NT2/D1 (cell line): ENCODE measurements around the gene TRIP6.

Experiments used
- DNase-seq: peaks from one replicate; pipeline ENCODE4 v3.0.0-alpha.2; 2011; ENCODE audit warnings: low read depth, low spot score
- H3K27me3 ChIP-seq: 2 replicates; pipeline ENCODE4 v1.6.0; 2011; ENCODE audit warnings: mild to moderate bottlenecking; ENCODE audit not compliant: insufficient read length, insufficient read depth
- H3K36me3 ChIP-seq: 2 replicates; pipeline ENCODE4 v1.6.1; 2011; ENCODE audit warnings: mild to moderate bottlenecking, low read length, mixed read lengths; ENCODE audit not compliant: insufficient read depth, insufficient read length
- H3K4me1 ChIP-seq: 2 replicates; pipeline ENCODE4 v1.5.1; 2011; ENCODE audit not compliant: insufficient read depth, insufficient read length
- H3K4me3 ChIP-seq: 2 replicates; pipeline ENCODE4 v1.5.1; 2011; ENCODE audit warnings: low read depth; ENCODE audit not compliant: insufficient read length
- H3K9ac ChIP-seq: 2 replicates; pipeline ENCODE4 v1.6.0; 2011; ENCODE audit warnings: low read depth; ENCODE audit not compliant: insufficient read length
- H3K9me3 ChIP-seq: 2 replicates; pipeline ENCODE4 v1.5.1; 2011; ENCODE audit warnings: mild to moderate bottlenecking, low read length; ENCODE audit not compliant: insufficient read depth
- SUZ12 ChIP-seq: IDR thresholded peaks from 2 replicates; pipeline ENCODE4 v1.6.1; 2011; ENCODE audit not compliant: insufficient read length, insufficient read depth; ENCODE audit errors: extremely low read depth
- YY1 ChIP-seq: IDR thresholded peaks from 2 replicates; pipeline ENCODE4 v1.6.1; 2011; ENCODE audit not compliant: insufficient read length, insufficient read depth
- ZNF274 ChIP-seq: IDR thresholded peaks from 2 replicates; pipeline ENCODE4 v1.6.1; 2011; ENCODE audit warnings: mild to moderate bottlenecking, low read depth, low read length

TRIP6 gene

GRCh38 chr7:100830396-100830795, 36.8 kb upstream of the TRIP6 start:
- no peak overlapping the region for H3K9ac ChIP-seq
- H3K9me3 ChIP-seq = no peaks in the 10 kb centered on the region
- no peaks in the 10 kb centered on the region for H3K4me1 ChIP-seq
- no peaks in the 10 kb centered on the region for H3K27me3 ChIP-seq
- no peak for TF ChIP-seq ZNF274
- no peak for TF ChIP-seq SUZ12
- no peak for TF ChIP-seq YY1
- no peak for DNase-seq
- H3K4me3 ChIP-seq = no peak overlapping the region
- H3K36me3 ChIP-seq = no peaks in the 10 kb centered on the region

- Histone ChIP-seq H3K9ac (no peak overlapping the region), H3K36me3 (no peaks in the 10 kb centered on the region), H3K4me1 (no peaks in the 10 kb centered on the region), H3K9me3 (no peaks in the 10 kb centered on the region), H3K27me3 (no peaks in the 10 kb centered on the region), H3K4me3 (no peak overlapping the region)
- no peak for DNase-seq
- no peak for TF ChIP-seq ZNF274
- no peak for TF ChIP-seq SUZ12
- no peak for TF ChIP-seq YY1
Observed at GRCh38 chr7:100832281-100832633, 34.9 kb upstream of the TRIP6 start.

- no peaks in the 10 kb centered on the region for H3K4me1 ChIP-seq
- TF ChIP-seq ZNF274 = no peak
- TF ChIP-seq YY1 = no peak
- no peak for TF ChIP-seq SUZ12
- H3K4me3 ChIP-seq = no peak overlapping the region
- H3K27me3 ChIP-seq = no peaks in the 10 kb centered on the region
- H3K9me3 ChIP-seq = no peaks in the 10 kb centered on the region
- no peaks in the 10 kb centered on the region for H3K36me3 ChIP-seq
- peak overlapping the region; percentile 71 for H3K9ac ChIP-seq
- peak; percentile 98 for DNase-seq
Observed at GRCh38 chr7:100835903-100836811, 31.0 kb upstream of the TRIP6 start.

- Histone ChIP-seq H3K27me3 (no peaks in the 10 kb centered on the region), H3K9ac (peak overlapping the region; percentile 88), H3K9me3 (no peaks in the 10 kb centered on the region), H3K4me3 (peak overlapping the region; percentile 47), H3K36me3 (no peaks in the 10 kb centered on the region), H3K4me1 (no peaks in the 10 kb centered on the region)
- no peak for DNase-seq
- TF ChIP-seq YY1 (no peak), ZNF274 (no peak), SUZ12 (no peak)
Observed at GRCh38 chr7:100836812-100837098, 30.4 kb upstream of the TRIP6 start.

- Histone ChIP-seq H3K27me3 (no peaks in the 10 kb centered on the region), H3K36me3 (no peaks in the 10 kb centered on the region), H3K4me3 (peak overlapping the region; percentile 47), H3K4me1 (no peaks in the 10 kb centered on the region), H3K9me3 (no peaks in the 10 kb centered on the region), H3K9ac (peak overlapping the region; percentile 88)
- DNase-seq = peak; percentile 92
- TF ChIP-seq SUZ12 (no peak), ZNF274 (no peak), YY1 (peak; percentile 93)
Observed at GRCh38 chr7:100837099-100837836, 29.9 kb upstream of the TRIP6 start.

- Histone ChIP-seq H3K4me3 (no peak overlapping the region), H3K4me1 (no peaks in the 10 kb centered on the region), H3K9me3 (no peaks in the 10 kb centered on the region), H3K27me3 (no peaks in the 10 kb centered on the region), H3K36me3 (no peaks in the 10 kb centered on the region), H3K9ac (no peak overlapping the region)
- DNase-seq = no peak
- no peak for TF ChIP-seq ZNF274
- no peak for TF ChIP-seq YY1
- no peak for TF ChIP-seq SUZ12
Observed at GRCh38 chr7:100839361-100839760, 27.8 kb upstream of the TRIP6 start.

GRCh38 chr7:100840470-100841100, 26.6 kb upstream of the TRIP6 start:
- TF ChIP-seq SUZ12 (no peak), ZNF274 (no peak), YY1 (no peak)
- H3K27me3 ChIP-seq = no peaks in the 10 kb centered on the region
- DNase-seq = no peak

More at GRCh38 chr7:100840470-100841100, 26.6 kb upstream of the TRIP6 start:
- H3K9me3 ChIP-seq = no peaks in the 10 kb centered on the region
- no peak overlapping the region for H3K9ac ChIP-seq
- H3K4me1 ChIP-seq = no peaks in the 10 kb centered on the region
- no peak overlapping the region for H3K4me3 ChIP-seq
- H3K36me3 ChIP-seq = no peaks in the 10 kb centered on the region
